Erythroblast (primary cell): ENCODE results near the gene APOL5.

Experiments used
- GATA1 ChIP-seq: IDR thresholded peaks from 2 replicates; pipeline ENCODE4 v1.6.1; 2011; ENCODE audit warnings: low read depth, mild to moderate bottlenecking, control low read depth, low read length, moderate library complexity
- POLR2A ChIP-seq: IDR thresholded peaks from 2 replicates; pipeline ENCODE4 v1.6.1; 2011; ENCODE audit warnings: mild to moderate bottlenecking, low read length

DNA sequence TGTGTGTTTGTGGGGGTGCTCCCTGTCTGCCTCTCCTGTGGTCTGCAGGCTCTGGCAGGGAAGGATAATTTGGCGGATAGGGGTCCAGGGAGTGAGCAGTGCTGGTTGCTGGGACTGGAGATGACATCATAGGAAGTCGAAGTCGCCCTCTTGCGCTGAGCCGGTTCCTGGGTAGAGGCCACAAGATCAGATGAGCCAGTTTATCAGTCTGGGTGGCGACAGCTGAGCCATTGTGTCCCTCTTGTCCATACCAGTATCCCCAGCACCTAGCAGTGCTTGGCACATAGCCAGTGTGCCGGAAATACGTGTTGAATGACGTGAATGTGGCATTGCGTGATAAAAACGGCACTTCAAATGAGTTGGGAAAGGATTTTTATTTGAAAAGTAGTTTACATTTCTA, 9.8 kb downstream of the APOL5 start:
- TF ChIP-seq POLR2A = no peak
- no peak for TF ChIP-seq GATA1
